ENCODE measurements around the gene CHP2.
A peak's percentile ranks its signal among the peaks of the same experiment; 100 is the strongest.

The CHP2 gene

DNA sequence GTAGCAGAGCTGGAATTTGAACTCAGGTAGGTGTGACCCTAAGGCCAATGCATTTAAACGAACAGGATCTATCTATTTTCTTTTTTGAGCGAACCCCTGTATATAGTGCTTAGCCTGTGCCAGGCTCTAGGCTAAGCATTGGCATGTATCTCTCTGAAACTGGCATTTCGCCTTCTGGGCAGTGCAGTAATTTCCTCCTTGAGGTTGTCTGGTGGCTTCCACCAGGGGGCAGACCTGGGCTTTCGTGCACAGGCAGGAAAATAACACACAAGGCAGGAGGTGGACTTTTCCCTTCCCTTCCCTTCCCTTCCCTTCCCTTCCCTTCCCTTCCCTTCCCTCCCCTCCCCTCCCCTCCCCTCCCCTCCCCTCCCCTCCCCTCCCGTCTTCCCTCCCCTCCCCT is 46.6 kb downstream of the CHP2 start:
- FAIRE-seq, result peak; percentile 87
- DNase-seq (ENCODE audit: extremely low spot score, insufficient read length, low read depth), result peak; percentile 54

DNA sequence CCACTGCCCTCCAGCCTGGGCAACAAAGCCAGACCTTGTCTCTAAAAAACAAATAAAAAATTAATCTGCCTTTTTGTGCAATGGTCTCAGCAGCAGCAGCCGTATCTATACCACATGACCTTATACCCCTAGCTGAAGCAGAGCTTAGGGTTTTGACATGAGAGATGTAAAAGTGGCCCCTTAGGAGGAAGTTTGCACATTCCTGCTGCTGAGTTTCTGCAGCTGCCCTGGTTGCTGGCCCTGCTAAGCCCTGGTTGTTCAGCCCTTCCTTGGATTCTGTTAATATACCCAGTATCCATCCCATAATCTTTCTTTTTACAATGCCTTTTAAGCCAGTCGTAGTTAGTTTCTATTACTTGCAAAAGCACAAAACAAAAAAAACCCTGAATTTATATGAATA is 48.0 kb downstream of the CHP2 start:
- FAIRE-seq, result no peak

GRCh38 chr16:23803591-23804123 is 48.8 kb downstream of the CHP2 start:
- peak; percentile 53 for DNase-seq (ENCODE audit: extremely low spot score, insufficient read length, low read depth)
- peak; percentile 93 for FAIRE-seq

More for the DNA sequence above, 48.0 kb downstream of the CHP2 start:
- DNase-seq (ENCODE audit: extremely low spot score, insufficient read length, low read depth), result no peak

DNA sequence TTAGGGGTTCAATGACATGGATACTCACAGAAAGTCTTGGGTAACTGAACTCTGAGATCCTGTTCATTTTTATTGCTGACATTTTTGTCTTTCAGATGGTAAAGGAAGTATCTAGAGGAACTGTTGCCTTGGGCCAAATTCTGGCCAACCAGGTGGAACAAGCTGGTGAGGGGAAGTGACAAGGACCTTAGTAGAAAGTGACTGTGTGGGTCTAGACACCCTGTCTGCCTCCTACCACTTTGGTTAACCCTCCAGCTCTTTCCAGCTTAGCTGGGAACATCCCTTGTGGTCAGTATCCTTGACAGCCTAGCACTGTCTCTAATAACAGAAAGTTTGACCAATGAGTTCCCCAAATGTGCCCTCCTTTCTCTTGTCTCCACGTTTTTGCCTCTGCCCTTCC is 52.2 kb downstream of the CHP2 start:
- DNase-seq (ENCODE audit: extremely low spot score, insufficient read length, low read depth), result no peak

More for the DNA sequence above, 52.2 kb downstream of the CHP2 start:
- FAIRE-seq, result peak; percentile 56

Data from GM18507 (cell line).